GM18517 (cell line): Measurements from ENCODE around the gene GPC6.

Experiments
- ATAC-seq: cut with Tn5 transposase; IDR thresholded peaks from one replicate; pipeline ENCODE4 v1.9.1; 2021; ENCODE audit warnings: mild to moderate bottlenecking, moderate library complexity; ENCODE audit not compliant: unreplicated experiment

GPC6 gene

GRCh38 chr13:94308832-94309231 lies 1082.2 kb downstream of the GPC6 start:
- ATAC-seq = no peak

- ATAC-seq = no peak
These were observed 1083.0 kb downstream of the GPC6 start for GRCh38 chr13:94309576-94309975.

GRCh38 chr13:94309997-94310855 lies 1083.6 kb downstream of the GPC6 start:
- no peak for ATAC-seq

- no peak for ATAC-seq
These were observed 1085.3 kb downstream of the GPC6 start for GRCh38 chr13:94311893-94312292.

GRCh38 chr13:94312511-94313216 lies 1086.1 kb downstream of the GPC6 start:
- no peak for ATAC-seq

- ATAC-seq = no peak
These were observed 1086.8 kb downstream of the GPC6 start for GRCh38 chr13:94313321-94313910.

GRCh38 chr13:94313926-94314325 lies 1087.3 kb downstream of the GPC6 start:
- no peak for ATAC-seq

GRCh38 chr13:94315188-94315587 lies 1088.6 kb downstream of the GPC6 start:
- no peak for ATAC-seq

- no peak for ATAC-seq
These were observed 1090.5 kb downstream of the GPC6 start for GRCh38 chr13:94317063-94317491.

- no peak for ATAC-seq
These were observed 1091.8 kb downstream of the GPC6 start for GRCh38 chr13:94318418-94318817.

GRCh38 chr13:94319501-94319900 lies 1092.9 kb downstream of the GPC6 start:
- ATAC-seq = no peak

GRCh38 chr13:94322925-94323763 lies 1096.5 kb downstream of the GPC6 start:
- ATAC-seq = no peak

- no peak for ATAC-seq
These were observed 1097.5 kb downstream of the GPC6 start for GRCh38 chr13:94323764-94324758.

- ATAC-seq = no peak
These were observed 1098.3 kb downstream of the GPC6 start for GRCh38 chr13:94324767-94325540.

- ATAC-seq = no peak
These were observed 1099.0 kb downstream of the GPC6 start for GRCh38 chr13:94325650-94326049.

GRCh38 chr13:94327318-94327717 lies 1100.7 kb downstream of the GPC6 start:
- ATAC-seq = peak; percentile 98

GRCh38 chr13:94328381-94329041 lies 1101.9 kb downstream of the GPC6 start:
- no peak for ATAC-seq

GRCh38 chr13:94329277-94329676 lies 1102.7 kb downstream of the GPC6 start:
- no peak for ATAC-seq
